Activated T-helper 17 cell treated with anti-CD3 and anti-CD28 coated beads, Interleukin-2, amount 50 U/mL, for 72 hours (primary cell): ENCODE data around the gene PLD5. TPM values are rescaled to one million over a fixed set of nuclear protein-coding genes. Genes with fewer than 3 reads are reported as not detected.
"Not testable (repeated sequence)": the region's sequence is repeated elsewhere in the genome, so short reads cannot be mapped to it uniquely, and the experiment has no call there.

Source experiments
- ATAC-seq: fragments of 150-1000 bp; cut with Tn5 transposase; replicated peaks from 2 replicates; pipeline ENCODE4 v1.10.0; 2021; ENCODE audit warnings: mild to moderate bottlenecking, moderate library complexity
- H3K27ac Mint-ChIP-seq: one replicate; pipeline ENCODE4 v1.8.0; 2022; ENCODE audit warnings: mixed read lengths
- H3K27me3 Mint-ChIP-seq: one replicate; pipeline ENCODE4 v1.8.0; 2022; ENCODE audit warnings: mixed read lengths
- H3K36me3 Mint-ChIP-seq: one replicate; pipeline ENCODE4 v1.8.0; 2022; ENCODE audit warnings: low read depth, mild to moderate bottlenecking, mixed read lengths
- H3K4me1 Mint-ChIP-seq: one replicate; pipeline ENCODE4 v1.8.0; 2022; ENCODE audit warnings: mixed read lengths
- H3K4me3 Mint-ChIP-seq: one replicate; pipeline ENCODE4 v1.8.0; 2022; ENCODE audit warnings: mild to moderate bottlenecking, mixed read lengths
- H3K9me3 Mint-ChIP-seq: one replicate; pipeline ENCODE4 v1.8.0; 2022; ENCODE audit warnings: mixed read lengths
- total RNA-seq, 2 donors: library from RNA; stranded (reverse); gene quantifications; one replicate each; pipeline ENCODE4 v1.2.3, GENCODE V29; 2022

PLD5 gene
- total RNA-seq, 2 donors from 2014 or later: not detected

DNA sequence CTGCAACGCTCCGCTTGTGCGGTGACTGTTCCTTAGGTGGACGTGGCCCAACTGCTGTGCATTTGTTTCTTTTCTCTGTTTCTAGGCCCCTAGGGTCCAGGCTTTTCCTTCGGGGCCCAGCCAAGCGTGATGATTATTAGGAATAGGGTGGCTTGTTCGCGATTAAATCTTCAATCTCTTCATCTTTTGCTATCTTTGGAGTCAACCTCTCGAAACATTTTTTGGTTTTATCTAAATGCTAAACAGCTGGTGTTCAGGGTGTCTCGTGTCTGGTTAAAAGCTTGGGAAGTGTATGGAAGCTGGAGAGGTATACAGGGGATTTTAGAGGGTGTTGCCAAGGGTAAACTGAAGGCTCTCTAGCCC lies 844 bp upstream of the PLD5 start:
- Mint-ChIP-seq H3K9me3 (no peaks in the 10 kb centered on the region), H3K27me3 (peaks cover 48% of the 10 kb centered on the region), H3K4me1 (no peaks in the 10 kb centered on the region), H3K36me3 (peaks cover 6% of the 10 kb centered on the region), H3K27ac (no peak overlapping the region), H3K4me3 (peak overlapping the region; percentile 45)
- no peak for ATAC-seq

- no peak overlapping the region for H3K27ac Mint-ChIP-seq
- ATAC-seq: no peak
- H3K4me1 Mint-ChIP-seq: no peaks in the 10 kb centered on the region
- no peaks in the 10 kb centered on the region for H3K9me3 Mint-ChIP-seq
- peaks cover 6% of the 10 kb centered on the region for H3K36me3 Mint-ChIP-seq
- H3K4me3 Mint-ChIP-seq: peak overlapping the region; percentile 26
- H3K27me3 Mint-ChIP-seq: peaks cover 58% of the 10 kb centered on the region
Observed at GRCh38 chr1:242523719-242524570, 552 bp downstream of the PLD5 start.

- Mint-ChIP-seq H3K9me3 (no peaks in the 10 kb centered on the region), H3K36me3 (peaks cover 6% of the 10 kb centered on the region), H3K27ac (no peak overlapping the region), H3K4me1 (no peaks in the 10 kb centered on the region), H3K4me3 (peak overlapping the region; percentile 26), H3K27me3 (peaks cover 58% of the 10 kb centered on the region)
- no peak for ATAC-seq
Observed at GRCh38 chr1:242522996-242523718, 1.3 kb downstream of the PLD5 start.

- Mint-ChIP-seq H3K36me3 (peaks cover 6% of the 10 kb centered on the region), H3K4me3 (no peak overlapping the region), H3K9me3 (no peaks in the 10 kb centered on the region), H3K4me1 (no peaks in the 10 kb centered on the region), H3K27ac (no peak overlapping the region), H3K27me3 (peaks cover 62% of the 10 kb centered on the region)
- peak; percentile 86 for ATAC-seq
Observed at GRCh38 chr1:242522304-242522945, 2.1 kb downstream of the PLD5 start.

GRCh38 chr1:242515555-242515954 lies 8.9 kb downstream of the PLD5 start:
- H3K36me3 Mint-ChIP-seq: no peaks in the 10 kb centered on the region
- H3K4me3 Mint-ChIP-seq: no peak overlapping the region
- H3K27me3 Mint-ChIP-seq: peaks cover 26% of the 10 kb centered on the region
- ATAC-seq: no peak
- H3K4me1 Mint-ChIP-seq: no peaks in the 10 kb centered on the region
- no peaks in the 10 kb centered on the region for H3K9me3 Mint-ChIP-seq
- no peak overlapping the region for H3K27ac Mint-ChIP-seq

DNA sequence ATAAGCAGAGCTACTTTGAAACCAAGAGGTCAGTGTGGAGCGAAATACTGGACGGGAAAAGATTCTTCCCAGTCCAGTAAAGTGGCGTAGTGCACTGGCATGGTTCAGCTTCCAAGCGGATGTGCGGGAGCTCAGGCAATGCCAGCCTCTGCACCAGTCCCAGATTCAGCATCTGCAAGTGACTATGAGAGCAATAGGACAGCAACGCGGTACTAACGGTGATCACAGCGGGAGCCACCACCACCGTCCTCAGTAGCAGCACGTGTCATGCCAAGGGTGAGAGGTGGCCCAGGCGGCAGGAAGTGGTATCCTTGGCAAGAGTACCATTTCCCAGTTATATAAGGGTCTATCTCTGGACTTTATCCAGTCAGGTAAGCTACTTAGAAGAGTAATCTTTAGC lies 17.8 kb downstream of the PLD5 start:
- H3K36me3 Mint-ChIP-seq: no peaks in the 10 kb centered on the region
- no peak overlapping the region for H3K4me3 Mint-ChIP-seq
- no peaks in the 10 kb centered on the region for H3K4me1 Mint-ChIP-seq
- H3K27me3 Mint-ChIP-seq: peaks cover 10% of the 10 kb centered on the region
- H3K9me3 Mint-ChIP-seq: no peaks in the 10 kb centered on the region
- ATAC-seq: no peak
- H3K27ac Mint-ChIP-seq: no peak overlapping the region

- Mint-ChIP-seq H3K4me1 (no peaks in the 10 kb centered on the region), H3K27ac (no peak overlapping the region), H3K4me3 (no peak overlapping the region), H3K27me3 (peaks cover 9% of the 10 kb centered on the region), H3K9me3 (no peaks in the 10 kb centered on the region), H3K36me3 (no peaks in the 10 kb centered on the region)
- ATAC-seq: no peak
Observed at GRCh38 chr1:242489545-242489944, 35.0 kb downstream of the PLD5 start.

- no peak overlapping the region for H3K27ac Mint-ChIP-seq
Observed at GRCh38 chr1:242477944-242478343, 46.6 kb downstream of the PLD5 start.

GRCh38 chr1:242470774-242471173 lies 53.7 kb downstream of the PLD5 start:
- no peak for ATAC-seq
- no peaks in the 10 kb centered on the region for H3K36me3 Mint-ChIP-seq

More at GRCh38 chr1:242477944-242478343, 46.6 kb downstream of the PLD5 start:
- H3K36me3 Mint-ChIP-seq: no peaks in the 10 kb centered on the region
- H3K27me3 Mint-ChIP-seq: peaks cover 17% of the 10 kb centered on the region
- no peaks in the 10 kb centered on the region for H3K4me1 Mint-ChIP-seq
- H3K9me3 Mint-ChIP-seq: no peaks in the 10 kb centered on the region
- H3K4me3 Mint-ChIP-seq: no peak overlapping the region
- no peak for ATAC-seq

GRCh38 chr1:242468784-242469183 lies 55.7 kb downstream of the PLD5 start:
- H3K9me3 Mint-ChIP-seq: no peaks in the 10 kb centered on the region
- no peak for ATAC-seq
- H3K27ac Mint-ChIP-seq: no peak overlapping the region
- peaks cover 6% of the 10 kb centered on the region for H3K27me3 Mint-ChIP-seq
- H3K36me3 Mint-ChIP-seq: no peaks in the 10 kb centered on the region
- H3K4me1 Mint-ChIP-seq: no peaks in the 10 kb centered on the region
- H3K4me3 Mint-ChIP-seq: no peak overlapping the region

More at GRCh38 chr1:242470774-242471173, 53.7 kb downstream of the PLD5 start:
- Mint-ChIP-seq H3K9me3 (no peaks in the 10 kb centered on the region), H3K27me3 (peaks cover 6% of the 10 kb centered on the region), H3K27ac (no peak overlapping the region), H3K4me3 (no peak overlapping the region), H3K4me1 (no peaks in the 10 kb centered on the region)

- Mint-ChIP-seq H3K27me3 (peaks cover 6% of the 10 kb centered on the region), H3K36me3 (no peaks in the 10 kb centered on the region), H3K9me3 (no peaks in the 10 kb centered on the region), H3K4me1 (no peaks in the 10 kb centered on the region), H3K27ac (no peak overlapping the region), H3K4me3 (no peak overlapping the region)
- no peak for ATAC-seq
Observed at GRCh38 chr1:242467556-242468145, 56.8 kb downstream of the PLD5 start.

GRCh38 chr1:242462867-242463266 lies 61.6 kb downstream of the PLD5 start:
- H3K36me3 Mint-ChIP-seq: no peaks in the 10 kb centered on the region
- H3K27ac Mint-ChIP-seq: no peak overlapping the region
- ATAC-seq: no peak
- no peak overlapping the region for H3K4me3 Mint-ChIP-seq
- H3K4me1 Mint-ChIP-seq: no peaks in the 10 kb centered on the region
- no peaks in the 10 kb centered on the region for H3K9me3 Mint-ChIP-seq
- H3K27me3 Mint-ChIP-seq: peaks cover 10% of the 10 kb centered on the region

DNA sequence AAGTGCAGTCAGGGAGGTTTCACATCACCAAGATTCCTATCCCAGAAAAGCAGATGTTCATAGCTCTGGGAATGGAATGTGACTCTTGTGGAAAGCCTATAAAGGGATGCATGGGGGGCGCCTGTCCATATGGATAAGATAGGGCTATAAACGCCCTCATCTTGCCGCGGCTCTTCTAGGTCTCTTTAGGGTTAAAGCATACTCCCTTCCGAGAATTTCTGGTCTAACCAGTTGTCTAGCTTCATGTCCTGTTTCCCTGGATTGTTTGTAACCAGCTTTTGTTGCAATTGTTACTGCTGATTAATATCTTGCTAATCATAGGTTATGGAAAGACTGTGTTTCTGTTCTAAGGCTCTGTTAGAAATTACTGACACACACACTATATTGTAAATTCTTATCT lies 64.8 kb downstream of the PLD5 start:
- ATAC-seq, H3K36me3 Mint-ChIP-seq, H3K9me3 Mint-ChIP-seq, H3K27ac Mint-ChIP-seq, H3K4me1 Mint-ChIP-seq, H3K4me3 Mint-ChIP-seq: not testable (repeated sequence)
- peaks cover 17% of the 10 kb centered on the region for H3K27me3 Mint-ChIP-seq

DNA sequence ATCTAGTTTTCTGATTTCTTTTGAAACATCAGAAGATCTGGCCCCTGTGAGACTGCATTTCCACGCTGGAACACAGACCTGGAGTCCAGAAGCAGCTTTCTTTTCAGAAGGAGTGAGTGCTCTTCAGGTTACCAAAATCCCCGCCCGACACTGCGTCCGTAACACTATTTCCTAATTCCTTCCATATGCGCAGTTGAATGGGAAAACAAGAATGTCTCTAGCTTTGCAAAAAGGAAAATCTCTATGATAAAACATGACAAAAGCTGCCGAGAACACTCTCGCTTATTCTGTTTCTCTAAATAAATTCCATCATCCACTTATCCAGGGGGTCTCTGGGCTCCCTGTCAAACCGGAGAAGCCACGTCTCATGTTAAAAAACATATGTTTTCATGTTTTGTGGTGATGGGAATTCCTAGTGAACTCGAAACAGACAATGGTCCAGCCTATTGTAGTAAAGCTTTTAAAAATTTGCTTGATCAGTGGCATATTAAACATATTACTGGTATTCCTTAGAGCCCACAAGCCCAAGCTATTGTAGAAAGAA lies 67.7 kb downstream of the PLD5 start:
- no peak overlapping the region for H3K27ac Mint-ChIP-seq
- peaks cover 24% of the 10 kb centered on the region for H3K27me3 Mint-ChIP-seq
- H3K4me3 Mint-ChIP-seq: no peak overlapping the region
- H3K4me1 Mint-ChIP-seq: no peaks in the 10 kb centered on the region
- ATAC-seq: no peak
- H3K9me3 Mint-ChIP-seq: no peaks in the 10 kb centered on the region
- H3K36me3 Mint-ChIP-seq: no peaks in the 10 kb centered on the region
